ENCODE measurements around the gene DTNB. TPM values are rescaled to one million over a fixed set of nuclear protein-coding genes. Genes with fewer than 3 reads are reported as not detected.

Gene DTNB
- total and polyA plus RNA-seq, 2 donors (not counting 3 experiments of a cell fraction or from before 2014, with no cell fraction given), result 11.5 to 17.0 TPM

- FAIRE-seq (no peak), DNase-seq (ENCODE audit: low read depth, low spot score) (no peak)
- Histone ChIP-seq H3K27me3 (ENCODE audit: control insufficient read depth in 2 of 2, insufficient read depth in 2 of 2, low read length in 2 of 2) (no peaks in the 10 kb centered on the region), H3K4me2 (ENCODE audit: insufficient read depth, low read length) (no peak overlapping the region), H3K79me2 (ENCODE audit: control insufficient read depth, insufficient read depth, low read length) (no peaks in the 10 kb centered on the region), H2AFZ (ENCODE audit: low read depth, low read length) (no peak overlapping the region), H3K27ac (ENCODE audit: insufficient read depth, low read depth, low read length) (no peak overlapping the region), H3K9me3 (replicated peaks; ENCODE audit: control insufficient read depth, insufficient read depth, low read length) (no peaks in the 10 kb centered on the region), H3K4me3 (replicated peaks in 1 of 3; ENCODE audit: insufficient read depth in 1 of 3, low read depth in 1 of 3, low read length in 3 of 3) (no peak overlapping the region), H3K36me3 (ENCODE audit: control insufficient read depth in 2 of 2, extremely low read depth in 1 of 2, insufficient read depth in 2 of 2, low read length in 2 of 2) (no peaks in the 10 kb centered on the region), H4K20me1 (replicated peaks; ENCODE audit: control insufficient read depth, extremely low read depth, insufficient read depth, low read length) (no peaks in the 10 kb centered on the region), H3K9me1 (replicated peaks; ENCODE audit: control insufficient read depth, extremely low read depth, insufficient read depth, low read length) (no peaks in the 10 kb centered on the region), H3K4me1 (ENCODE audit: control insufficient read depth, extremely low read depth, insufficient read depth, low read length) (no peaks in the 10 kb centered on the region), H3K9ac (replicated peaks; ENCODE audit: extremely low read depth, insufficient read depth, low read length) (no peak overlapping the region)
- dilution Hi-C loops (cut with MboI; ENCODE audit: extremely low pct_ligation_motif_present, low sequenced_read_pairs), result no loop called here
- CTCF ChIA-PET, result interaction anchor here (1.6 kb wide), 1 partner anchor 39 kb away, joined by 4 read pairs; no protein-coding TSS in a partner anchor
- no TSS peak for BruUV-seq (replicated peaks)
- TF ChIP-seq EZH2 (IDR thresholded peaks at IDR 0.05; ENCODE audit: borderline replicate concordance, low read depth, low read length, severe bottlenecking), result no peak
- no peak for TF ChIP-seq FOS (IDR thresholded peaks at IDR 0.05; ENCODE audit: borderline replicate concordance, insufficient read depth, low read length)
- TF ChIP-seq JUN (IDR thresholded peaks at IDR 0.05; ENCODE audit: borderline replicate concordance, insufficient read depth, insufficient read length, low read depth), result no peak
- no peak for TF ChIP-seq GATA2 (IDR thresholded peaks at IDR 0.05; ENCODE audit: insufficient read depth, insufficient read length, low read depth, low read length)
- no peak for TF ChIP-seq POLR2AphosphoS5 (IDR thresholded peaks at IDR 0.05; ENCODE audit: insufficient read depth, low read depth, low read length)
- TF ChIP-seq MYC (IDR thresholded peaks at IDR 0.05; ENCODE audit: low read depth, low read length), result no peak
- TF ChIP-seq MAX (IDR thresholded peaks at IDR 0.05; ENCODE audit: insufficient read depth, insufficient read length), result no peak
- TF ChIP-seq POLR2A (IDR thresholded peaks at IDR 0.05; ENCODE audit: low read depth, low read length), result no peak
- TF ChIP-seq CTCF (IDR thresholded peaks at IDR 0.05; ENCODE audit: extremely low read depth in 1 of 2, insufficient read depth in 1 of 2, low read depth in 1 of 2, low read length in 2 of 2), result no peak
- intact Hi-C loops (cut with micrococcal nuclease), result no loop called here
- POLR2A ChIA-PET, result no interaction called here
Measured at GRCh38 chr2:25401307-25402026, 271.9 kb downstream of the DTNB start.
